Breast epithelium (tissue), 3 donors: ENCODE data around the gene GUCA2A.

Experiments used
- POLR2A ChIP-seq: fragments of 450-650 bp; IDR thresholded peaks from one replicate; pipeline ENCODE4 v1.6.1; 2016; ENCODE audit warnings: antibody characterized with exemption, mild to moderate bottlenecking, moderate library complexity
- POLR2AphosphoS5 ChIP-seq, 3 donors: sonication (generic); formaldehyde crosslinking; IDR thresholded peaks; one replicate each; pipeline ENCODE4 v1.6.1; 2017; ENCODE audit warnings: antibody characterized with exemption in 3 of 3
- TF ChIP-seq, protein P1 (sequence below), 3 donors: fragments of 450-650 bp; IDR thresholded peaks; one replicate each; pipeline ENCODE4 v1.5.1; 2016 to 2017; ENCODE audit warnings: antibody characterized with exemption in 3 of 3, mild to moderate bottlenecking in 3 of 3, moderate library complexity in 3 of 3

DNA sequence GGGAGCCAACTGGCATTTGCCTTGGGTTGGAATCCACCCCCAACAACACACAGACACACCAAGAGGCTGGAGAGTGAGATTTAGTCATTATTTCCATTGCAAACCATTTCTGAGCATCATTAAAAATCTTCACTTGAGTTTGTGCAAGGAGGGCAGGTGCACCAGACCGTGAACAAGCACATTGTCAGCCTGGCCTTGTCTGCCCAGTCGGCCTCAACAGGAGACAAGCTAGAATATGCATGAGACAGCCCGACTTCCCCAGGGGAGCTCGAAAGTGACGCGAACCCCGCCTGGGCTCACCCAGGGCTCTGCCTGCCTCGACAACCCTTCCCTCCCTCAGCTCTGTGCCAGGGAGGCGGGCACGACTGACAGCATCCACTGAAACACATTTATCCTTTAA, 26.8 kb downstream of the GUCA2A start:
- TF ChIP-seq, protein P1, sequence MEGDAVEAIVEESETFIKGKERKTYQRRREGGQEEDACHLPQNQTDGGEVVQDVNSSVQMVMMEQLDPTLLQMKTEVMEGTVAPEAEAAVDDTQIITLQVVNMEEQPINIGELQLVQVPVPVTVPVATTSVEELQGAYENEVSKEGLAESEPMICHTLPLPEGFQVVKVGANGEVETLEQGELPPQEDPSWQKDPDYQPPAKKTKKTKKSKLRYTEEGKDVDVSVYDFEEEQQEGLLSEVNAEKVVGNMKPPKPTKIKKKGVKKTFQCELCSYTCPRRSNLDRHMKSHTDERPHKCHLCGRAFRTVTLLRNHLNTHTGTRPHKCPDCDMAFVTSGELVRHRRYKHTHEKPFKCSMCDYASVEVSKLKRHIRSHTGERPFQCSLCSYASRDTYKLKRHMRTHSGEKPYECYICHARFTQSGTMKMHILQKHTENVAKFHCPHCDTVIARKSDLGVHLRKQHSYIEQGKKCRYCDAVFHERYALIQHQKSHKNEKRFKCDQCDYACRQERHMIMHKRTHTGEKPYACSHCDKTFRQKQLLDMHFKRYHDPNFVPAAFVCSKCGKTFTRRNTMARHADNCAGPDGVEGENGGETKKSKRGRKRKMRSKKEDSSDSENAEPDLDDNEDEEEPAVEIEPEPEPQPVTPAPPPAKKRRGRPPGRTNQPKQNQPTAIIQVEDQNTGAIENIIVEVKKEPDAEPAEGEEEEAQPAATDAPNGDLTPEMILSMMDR (IDR thresholded peaks at IDR 0.05) = no peak
- no peak for TF ChIP-seq POLR2A
- no peak for TF ChIP-seq POLR2AphosphoS5 (IDR thresholded peaks at IDR 0.05)
